HG03442 (cell line): ENCODE results near the gene TENT5A.
"Not testable (repeated sequence)": the region's sequence is repeated elsewhere in the genome, so short reads cannot be mapped to it uniquely, and the experiment has no call there.

Experiments
- ATAC-seq: cut with Tn5 transposase; IDR thresholded peaks from one replicate; pipeline ENCODE4 v1.9.1; 2021; ENCODE audit warnings: mild to moderate bottlenecking, moderate library complexity; ENCODE audit not compliant: unreplicated experiment

Gene TENT5A

GRCh38 chr6:81752084-81752920, at the start of gene TENT5A:
Gene TENT5A, minus strand, starts transcription at chr6:81752681. Its CDS starts 540 bp downstream, at chr6:81752141.
- ATAC-seq: peak; percentile 68

GRCh38 chr6:81801489-81801888, 49.0 kb upstream of the TENT5A start:
- no peak for ATAC-seq

GRCh38 chr6:81800666-81801065, 48.2 kb upstream of the TENT5A start:
- no peak for ATAC-seq

- no peak for ATAC-seq
Measured at GRCh38 chr6:81799323-81799722, 46.8 kb upstream of the TENT5A start.

GRCh38 chr6:81797591-81797990, 45.1 kb upstream of the TENT5A start:
- no peak for ATAC-seq

- ATAC-seq: no peak
Measured at GRCh38 chr6:81795890-81796289, 43.4 kb upstream of the TENT5A start.

GRCh38 chr6:81793821-81794475, 41.5 kb upstream of the TENT5A start:
- ATAC-seq: no peak

GRCh38 chr6:81792826-81793225, 40.3 kb upstream of the TENT5A start:
- ATAC-seq: no peak

- ATAC-seq: no peak
Measured at GRCh38 chr6:81791756-81792155, 39.3 kb upstream of the TENT5A start.

- ATAC-seq: no peak
Measured at GRCh38 chr6:81790034-81790433, 37.6 kb upstream of the TENT5A start.

- no peak for ATAC-seq
Measured at GRCh38 chr6:81789291-81789690, 36.8 kb upstream of the TENT5A start.

GRCh38 chr6:81788748-81789147, 36.3 kb upstream of the TENT5A start:
- ATAC-seq: no peak

GRCh38 chr6:81787313-81788068, 35.0 kb upstream of the TENT5A start:
- ATAC-seq: no peak

- no peak for ATAC-seq
Measured at GRCh38 chr6:81786150-81786549, 33.7 kb upstream of the TENT5A start.

- ATAC-seq: no peak
Measured at GRCh38 chr6:81785377-81785776, 32.9 kb upstream of the TENT5A start.

GRCh38 chr6:81783893-81784292, 31.4 kb upstream of the TENT5A start:
- no peak for ATAC-seq

- no peak for ATAC-seq
Measured at GRCh38 chr6:81781624-81782023, 29.1 kb upstream of the TENT5A start.

GRCh38 chr6:81777586-81778268, 25.2 kb upstream of the TENT5A start:
- no peak for ATAC-seq

- not testable (repeated sequence) for ATAC-seq
Measured at GRCh38 chr6:81776219-81776618, 23.7 kb upstream of the TENT5A start.

GRCh38 chr6:81774542-81774941, 22.1 kb upstream of the TENT5A start:
- no peak for ATAC-seq

GRCh38 chr6:81773887-81774286, 21.4 kb upstream of the TENT5A start:
- ATAC-seq: no peak
